Suprapubic skin (tissue), 4 donors: ENCODE data around the gene EXT2.

Source experiments
- CTCF ChIP-seq, 2 donors: fragments of 200-600 bp in 1 of 2; fragments of 450-650 bp in 1 of 2; sonication (generic) in 1 of 2; IDR thresholded peaks; one replicate each; pipeline ENCODE4 v1.5.1; 2016 to 2019; ENCODE audit warnings: antibody characterized with exemption in 2 of 2, mild to moderate bottlenecking in 1 of 2, moderate library complexity in 1 of 2
- POLR2A ChIP-seq, 2 donors: fragments of 450-650 bp; IDR thresholded peaks; one replicate each; pipeline ENCODE4 v1.6.1; 2017; ENCODE audit warnings: antibody characterized with exemption in 2 of 2, mild to moderate bottlenecking in 2 of 2, moderate library complexity in 2 of 2
- POLR2AphosphoS5 ChIP-seq, 3 donors: sonication (generic); formaldehyde crosslinking; IDR thresholded peaks; one replicate each; pipeline ENCODE4 v1.6.1; 2017; ENCODE audit warnings: antibody characterized with exemption in 3 of 3

GRCh38 chr11:44243595-44244343 is 148.3 kb downstream of the EXT2 start:
- TF ChIP-seq CTCF (IDR thresholded peaks at IDR 0.05), result no peak
- no peak for TF ChIP-seq POLR2A (IDR thresholded peaks at IDR 0.05)
- no peak for TF ChIP-seq POLR2AphosphoS5 (IDR thresholded peaks at IDR 0.05)
